K562 (cell line): ENCODE measurements around the gene PTCH1. TPM values are rescaled to one million over a fixed set of nuclear protein-coding genes. Genes with fewer than 3 reads are reported as not detected.
A peak's percentile ranks its signal among the peaks of the same experiment; 100 is the strongest.

Experiments used
- ADNP ChIP-seq: fragments of 200-800 bp; sonication (Bioruptor generic); IDR thresholded peaks from 2 replicates; pipeline ENCODE4 v1.6.1; 2016; ENCODE audit warnings: missing genetic modification characterization, missing compliant biosample characterization
- ARID1B ChIP-seq: fragments of 450-650 bp; IDR thresholded peaks from 2 replicates; pipeline ENCODE4 v1.6.1; 2016; ENCODE audit warnings: antibody characterized with exemption, mild to moderate bottlenecking, inconsistent platforms
- C11orf30 ChIP-seq: fragments of 450-650 bp; IDR thresholded peaks from 2 replicates; pipeline ENCODE4 v1.6.1; 2016; ENCODE audit warnings: low read depth, mild to moderate bottlenecking
- E2F3 ChIP-seq: fragments of 250-450 bp; sonication (Bioruptor Pico); IDR thresholded peaks from 2 replicates; pipeline ENCODE4 v1.4.0; 2020; ENCODE audit warnings: mild to moderate bottlenecking
- MYC ChIP-seq, 2 experiments: fragments of 250-450 bp in 1 of 2; sonication (Bioruptor Pico) in 1 of 2; IDR thresholded peaks; 2 replicates each; pipeline versions ENCODE4 v1.5.1 to v1.6.1; 2012 to 2021; ENCODE audit warnings: low read depth in 2 of 2, borderline replicate concordance in 1 of 2, improper control_type of control experiment in 1 of 2, low read length in 1 of 2, mild to moderate bottlenecking in 1 of 2, moderate library complexity in 1 of 2
- RNF2 ChIP-seq: sonication (generic); IDR thresholded peaks from 2 replicates; pipeline ENCODE4 v1.6.1; 2016
- SAP30 ChIP-seq: fragments of 200-600 bp; sonication (generic); IDR thresholded peaks from 2 replicates; pipeline ENCODE4 v1.6.1; 2012; ENCODE audit warnings: borderline replicate concordance, low read depth, mild to moderate bottlenecking, moderate library complexity, low read length, control low read depth, inconsistent platforms; ENCODE audit not compliant: insufficient read depth, poor library complexity, severe bottlenecking
- ZNF263 ChIP-seq: sonication (generic); formaldehyde crosslinking; IDR thresholded peaks from 2 replicates; pipeline ENCODE4 v1.8.0; 2022; ENCODE audit warnings: mild to moderate bottlenecking, missing genetic modification reagents, borderline replicate concordance
- ZNF668 ChIP-seq: fragments of 250-450 bp; sonication (Bioruptor Pico); IDR thresholded peaks from 2 replicates; pipeline ENCODE4 v1.8.0; 2022; ENCODE audit warnings: mild to moderate bottlenecking, inconsistent platforms
- ZSCAN29 ChIP-seq: fragments of 450-650 bp; IDR thresholded peaks from 2 replicates; pipeline ENCODE4 v1.6.1; 2017
- polyA plus RNA-seq, 8 experiments: library from polyadenylated mRNA; depleted of rRNA in 4 of 8; stranded (reverse) in 5 of 8; unstranded in 3 of 8; fragments of >200 nt; fragmentation: Nextera tagmentation in 2 of 8; fragmentation: Illumina TruSeq in 1 of 8; extraction: Ambion mirVana in 2 of 8; extraction: Trizol in 1 of 8; gene quantifications; 2 replicates each; pipeline versions ENCODE4 v1.2.1 to v1.2.3, GENCODE V29; 2011 to 2014; ENCODE audit warnings: inconsistent platforms in 1 of 8, missing spikeins in 1 of 8
- total RNA-seq, 7 experiments: library from RNA; depleted of rRNA in 6 of 7; stranded (reverse); fragments of >200 nt in 6 of 7; fragmentation: Illumina TruSeq in 2 of 7; extraction: Trizol in 2 of 7; gene quantifications; 2 replicates each; pipeline versions ENCODE4 v1.2.1 to v1.2.3, GENCODE V29; 2011 to 2021; ENCODE audit warnings: low replicate concordance in 1 of 7
- TF ChIP-seq, protein P1 (sequence below): fragments of 250-450 bp; sonication (Bioruptor Pico); IDR thresholded peaks from 2 replicates; pipeline ENCODE4 v1.9.0; 2021; ENCODE audit warnings: mild to moderate bottlenecking, inconsistent platforms
- TF ChIP-seq, protein P2 (sequence below), 2 experiments: fragments of 450-650 bp in 1 of 2; sonication (generic) in 1 of 2; formaldehyde crosslinking; conservative IDR thresholded peaks; 2 replicates each; pipeline versions ENCODE4 v1.4.0 to v1.8.1; 2020 to 2022; ENCODE audit warnings: mild to moderate bottlenecking in 1 of 2, missing genetic modification reagents in 1 of 2
- TF ChIP-seq, protein P3 (sequence below): fragments of 450-650 bp; formaldehyde crosslinking; conservative IDR thresholded peaks from 2 replicates; pipeline ENCODE4 v1.4.0; 2022; ENCODE audit warnings: mild to moderate bottlenecking, missing genetic modification characterization
- TF ChIP-seq, protein P4 (sequence below): sonication (generic); formaldehyde crosslinking; IDR thresholded peaks from 2 replicates; pipeline ENCODE4 v1.8.0; 2022; ENCODE audit warnings: mild to moderate bottlenecking, missing genetic modification reagents, borderline replicate concordance
- TF ChIP-seq, protein P5 (sequence below): sonication (generic); formaldehyde crosslinking; IDR thresholded peaks from 2 replicates; pipeline ENCODE4 v1.8.0; 2022; ENCODE audit warnings: missing genetic modification reagents, mild to moderate bottlenecking, moderate library complexity, borderline replicate concordance

The PTCH1 gene
- total and polyA plus RNA-seq, 9 of the 15 experiments (the other 6 are each of a cell fraction or from before 2014, with no cell fraction given): 0.70 to 9.9 (median 3.8) TPM

DNA sequence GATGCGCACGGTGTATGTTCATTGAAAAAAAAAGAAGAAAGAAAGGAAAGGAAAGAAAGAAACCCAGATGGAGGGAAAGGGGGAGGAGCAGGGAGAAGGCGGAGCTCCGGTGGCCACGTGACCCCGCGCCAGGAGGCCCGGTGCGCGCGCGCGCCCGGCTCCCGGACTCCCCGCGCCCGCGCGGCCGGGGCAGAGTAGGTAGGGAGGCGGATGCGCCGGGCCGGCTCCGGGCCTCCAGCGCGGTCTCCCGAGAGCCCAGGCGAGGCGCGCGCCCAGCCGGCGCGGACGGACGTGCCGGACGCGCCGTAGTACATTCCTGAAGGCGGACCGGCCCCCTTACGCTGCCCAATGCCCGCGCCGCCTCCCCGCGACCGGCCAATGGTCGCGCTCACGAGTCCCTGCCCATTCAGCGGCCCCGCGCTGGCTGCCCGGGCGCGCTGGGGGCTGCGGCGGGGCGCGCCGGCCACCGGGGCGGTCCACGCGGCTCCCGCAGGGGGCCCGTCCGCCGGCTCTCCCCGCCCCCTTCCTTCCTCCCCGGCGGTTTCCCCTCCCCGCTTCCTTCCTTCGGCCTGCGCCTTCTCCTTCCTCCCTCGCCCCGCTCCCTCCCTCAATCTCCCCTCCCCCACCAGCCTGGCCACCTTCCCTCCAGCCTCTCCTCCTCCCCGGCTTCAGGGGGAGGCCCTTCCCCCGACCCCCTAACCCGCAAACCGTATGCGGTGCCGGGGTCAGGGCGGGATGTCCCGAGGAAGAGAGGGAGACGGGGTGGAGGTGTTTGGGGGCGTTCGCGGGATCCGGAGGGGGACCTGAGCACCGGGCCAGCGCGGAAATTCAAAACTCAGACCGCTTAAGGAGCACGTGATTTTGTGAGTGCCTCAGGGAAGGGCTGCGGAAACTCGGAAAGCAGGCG, 5.8 kb downstream of the PTCH1 start (continued):
- TF ChIP-seq, protein P1, sequence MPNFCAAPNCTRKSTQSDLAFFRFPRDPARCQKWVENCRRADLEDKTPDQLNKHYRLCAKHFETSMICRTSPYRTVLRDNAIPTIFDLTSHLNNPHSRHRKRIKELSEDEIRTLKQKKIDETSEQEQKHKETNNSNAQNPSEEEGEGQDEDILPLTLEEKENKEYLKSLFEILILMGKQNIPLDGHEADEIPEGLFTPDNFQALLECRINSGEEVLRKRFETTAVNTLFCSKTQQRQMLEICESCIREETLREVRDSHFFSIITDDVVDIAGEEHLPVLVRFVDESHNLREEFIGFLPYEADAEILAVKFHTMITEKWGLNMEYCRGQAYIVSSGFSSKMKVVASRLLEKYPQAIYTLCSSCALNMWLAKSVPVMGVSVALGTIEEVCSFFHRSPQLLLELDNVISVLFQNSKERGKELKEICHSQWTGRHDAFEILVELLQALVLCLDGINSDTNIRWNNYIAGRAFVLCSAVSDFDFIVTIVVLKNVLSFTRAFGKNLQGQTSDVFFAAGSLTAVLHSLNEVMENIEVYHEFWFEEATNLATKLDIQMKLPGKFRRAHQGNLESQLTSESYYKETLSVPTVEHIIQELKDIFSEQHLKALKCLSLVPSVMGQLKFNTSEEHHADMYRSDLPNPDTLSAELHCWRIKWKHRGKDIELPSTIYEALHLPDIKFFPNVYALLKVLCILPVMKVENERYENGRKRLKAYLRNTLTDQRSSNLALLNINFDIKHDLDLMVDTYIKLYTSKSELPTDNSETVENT (CRISPR knock-in tag): peak; percentile 84; the same call in 1 of the 2 replicates
- TF ChIP-seq MYC (IDR thresholded peaks at IDR 0.05; ENCODE audit: low read depth, low read length) (peak; percentile 66), MYC (CRISPR knock-in tag; IDR thresholded peaks at IDR 0.05; ENCODE audit: borderline replicate concordance, low read depth) (no peak; the same call in 1 of the 2 replicates), ADNP (tag) (no peak), SAP30 (peak; percentile 69), E2F3 (0 out of 2 replicates have a peak, but pooled peaks have one; percentile 22), ZNF668 (CRISPR knock-in tag) (no peak), C11orf30 (no peak), RNF2 (peak; percentile 68), ZSCAN29 (no peak), ZNF263 (peak; percentile 95), ARID1B (peak; percentile 58)
- TF ChIP-seq, protein P2, sequence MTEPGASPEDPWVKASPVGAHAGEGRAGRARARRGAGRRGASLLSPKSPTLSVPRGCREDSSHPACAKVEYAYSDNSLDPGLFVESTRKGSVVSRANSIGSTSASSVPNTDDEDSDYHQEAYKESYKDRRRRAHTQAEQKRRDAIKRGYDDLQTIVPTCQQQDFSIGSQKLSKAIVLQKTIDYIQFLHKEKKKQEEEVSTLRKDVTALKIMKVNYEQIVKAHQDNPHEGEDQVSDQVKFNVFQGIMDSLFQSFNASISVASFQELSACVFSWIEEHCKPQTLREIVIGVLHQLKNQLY (CRISPR knock-in tag; conservative IDR thresholded peaks at IDR 0.05): no peak
- TF ChIP-seq, protein P3, sequence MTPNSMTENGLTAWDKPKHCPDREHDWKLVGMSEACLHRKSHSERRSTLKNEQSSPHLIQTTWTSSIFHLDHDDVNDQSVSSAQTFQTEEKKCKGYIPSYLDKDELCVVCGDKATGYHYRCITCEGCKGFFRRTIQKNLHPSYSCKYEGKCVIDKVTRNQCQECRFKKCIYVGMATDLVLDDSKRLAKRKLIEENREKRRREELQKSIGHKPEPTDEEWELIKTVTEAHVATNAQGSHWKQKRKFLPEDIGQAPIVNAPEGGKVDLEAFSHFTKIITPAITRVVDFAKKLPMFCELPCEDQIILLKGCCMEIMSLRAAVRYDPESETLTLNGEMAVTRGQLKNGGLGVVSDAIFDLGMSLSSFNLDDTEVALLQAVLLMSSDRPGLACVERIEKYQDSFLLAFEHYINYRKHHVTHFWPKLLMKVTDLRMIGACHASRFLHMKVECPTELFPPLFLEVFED (CRISPR knock-in tag): no peak
- TF ChIP-seq, protein P4, sequence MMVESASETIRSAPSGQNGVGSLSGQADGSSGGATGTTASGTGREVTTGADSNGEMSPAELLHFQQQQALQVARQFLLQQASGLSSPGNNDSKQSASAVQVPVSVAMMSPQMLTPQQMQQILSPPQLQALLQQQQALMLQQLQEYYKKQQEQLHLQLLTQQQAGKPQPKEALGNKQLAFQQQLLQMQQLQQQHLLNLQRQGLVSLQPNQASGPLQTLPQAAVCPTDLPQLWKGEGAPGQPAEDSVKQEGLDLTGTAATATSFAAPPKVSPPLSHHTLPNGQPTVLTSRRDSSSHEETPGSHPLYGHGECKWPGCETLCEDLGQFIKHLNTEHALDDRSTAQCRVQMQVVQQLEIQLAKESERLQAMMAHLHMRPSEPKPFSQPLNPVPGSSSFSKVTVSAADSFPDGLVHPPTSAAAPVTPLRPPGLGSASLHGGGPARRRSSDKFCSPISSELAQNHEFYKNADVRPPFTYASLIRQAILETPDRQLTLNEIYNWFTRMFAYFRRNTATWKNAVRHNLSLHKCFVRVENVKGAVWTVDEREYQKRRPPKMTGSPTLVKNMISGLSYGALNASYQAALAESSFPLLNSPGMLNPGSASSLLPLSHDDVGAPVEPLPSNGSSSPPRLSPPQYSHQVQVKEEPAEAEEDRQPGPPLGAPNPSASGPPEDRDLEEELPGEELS (CRISPR knock-in tag): no peak
- TF ChIP-seq, protein P5, sequence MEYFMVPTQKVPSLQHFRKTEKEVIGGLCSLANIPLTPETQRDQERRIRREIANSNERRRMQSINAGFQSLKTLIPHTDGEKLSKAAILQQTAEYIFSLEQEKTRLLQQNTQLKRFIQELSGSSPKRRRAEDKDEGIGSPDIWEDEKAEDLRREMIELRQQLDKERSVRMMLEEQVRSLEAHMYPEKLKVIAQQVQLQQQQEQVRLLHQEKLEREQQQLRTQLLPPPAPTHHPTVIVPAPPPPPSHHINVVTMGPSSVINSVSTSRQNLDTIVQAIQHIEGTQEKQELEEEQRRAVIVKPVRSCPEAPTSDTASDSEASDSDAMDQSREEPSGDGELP: peak; percentile 72
